K562 (cell line): ENCODE measurements around the gene LRRC3. TPM values are rescaled to one million over a fixed set of nuclear protein-coding genes. Genes with fewer than 3 reads are reported as not detected.

ENCODE experiments used
- SRSF3 ChIP-seq: fragments of 200-400 bp; formaldehyde crosslinking; IDR thresholded peaks from 2 replicates; pipeline ENCODE4 v1.6.1; 2016; ENCODE audit warnings: mild to moderate bottlenecking, low read length, moderate library complexity; ENCODE audit not compliant: insufficient read depth
- UBTF ChIP-seq, 2 experiments: IDR thresholded peaks; 2 replicates each; pipeline ENCODE4 v1.6.1; 2012; ENCODE audit warnings: improper control_type of control experiment in 2 of 2, low read depth in 2 of 2, low read length in 2 of 2, borderline replicate concordance in 1 of 2
- ZNF282 ChIP-seq: sonication (generic); formaldehyde crosslinking; IDR thresholded peaks from 2 replicates; pipeline ENCODE4 v1.8.1; 2023; ENCODE audit warnings: missing genetic modification reagents
- polyA plus RNA-seq, 8 experiments: library from polyadenylated mRNA; depleted of rRNA in 4 of 8; stranded (reverse) in 5 of 8; unstranded in 3 of 8; fragments of >200 nt; fragmentation: Nextera tagmentation in 2 of 8; fragmentation: Illumina TruSeq in 1 of 8; extraction: Ambion mirVana in 2 of 8; extraction: Trizol in 1 of 8; gene quantifications; 2 replicates each; pipeline versions ENCODE4 v1.2.1 to v1.2.3, GENCODE V29; 2011 to 2014; ENCODE audit warnings: inconsistent platforms in 1 of 8, missing spikeins in 1 of 8
- total RNA-seq, 7 experiments: library from RNA; depleted of rRNA in 6 of 7; stranded (reverse); fragments of >200 nt in 6 of 7; fragmentation: Illumina TruSeq in 2 of 7; extraction: Trizol in 2 of 7; gene quantifications; 2 replicates each; pipeline versions ENCODE4 v1.2.1 to v1.2.3, GENCODE V29; 2011 to 2021; ENCODE audit warnings: low replicate concordance in 1 of 7
- TF ChIP-seq, protein P1 (sequence below): fragments of 450-650 bp; IDR thresholded peaks from 2 replicates; pipeline ENCODE4 v1.6.1; 2016; ENCODE audit warnings: mild to moderate bottlenecking, moderate library complexity
- TF ChIP-seq, protein P2 (sequence below): fragments of 450-650 bp; formaldehyde crosslinking; IDR thresholded peaks from 2 replicates; pipeline ENCODE4 v1.4.0; 2020; ENCODE audit warnings: mild to moderate bottlenecking, moderate library complexity
- TF ChIP-seq, protein P3 (sequence below): fragments of 250-450 bp; sonication (Bioruptor Pico); IDR thresholded peaks from 2 replicates; pipeline ENCODE4 v1.4.0; 2020; ENCODE audit warnings: mild to moderate bottlenecking, moderate library complexity
- TF ChIP-seq, protein P4 (sequence below): fragments of 450-650 bp; IDR thresholded peaks from 2 replicates; pipeline ENCODE4 v1.6.1; 2017; ENCODE audit warnings: antibody characterized with exemption

LRRC3 gene
- total and polyA plus RNA-seq, 9 of the 15 experiments (the other 6 are each of a cell fraction or from before 2014, with no cell fraction given): 0.04 TPM; not detected in 7

- TF ChIP-seq, protein P1, sequence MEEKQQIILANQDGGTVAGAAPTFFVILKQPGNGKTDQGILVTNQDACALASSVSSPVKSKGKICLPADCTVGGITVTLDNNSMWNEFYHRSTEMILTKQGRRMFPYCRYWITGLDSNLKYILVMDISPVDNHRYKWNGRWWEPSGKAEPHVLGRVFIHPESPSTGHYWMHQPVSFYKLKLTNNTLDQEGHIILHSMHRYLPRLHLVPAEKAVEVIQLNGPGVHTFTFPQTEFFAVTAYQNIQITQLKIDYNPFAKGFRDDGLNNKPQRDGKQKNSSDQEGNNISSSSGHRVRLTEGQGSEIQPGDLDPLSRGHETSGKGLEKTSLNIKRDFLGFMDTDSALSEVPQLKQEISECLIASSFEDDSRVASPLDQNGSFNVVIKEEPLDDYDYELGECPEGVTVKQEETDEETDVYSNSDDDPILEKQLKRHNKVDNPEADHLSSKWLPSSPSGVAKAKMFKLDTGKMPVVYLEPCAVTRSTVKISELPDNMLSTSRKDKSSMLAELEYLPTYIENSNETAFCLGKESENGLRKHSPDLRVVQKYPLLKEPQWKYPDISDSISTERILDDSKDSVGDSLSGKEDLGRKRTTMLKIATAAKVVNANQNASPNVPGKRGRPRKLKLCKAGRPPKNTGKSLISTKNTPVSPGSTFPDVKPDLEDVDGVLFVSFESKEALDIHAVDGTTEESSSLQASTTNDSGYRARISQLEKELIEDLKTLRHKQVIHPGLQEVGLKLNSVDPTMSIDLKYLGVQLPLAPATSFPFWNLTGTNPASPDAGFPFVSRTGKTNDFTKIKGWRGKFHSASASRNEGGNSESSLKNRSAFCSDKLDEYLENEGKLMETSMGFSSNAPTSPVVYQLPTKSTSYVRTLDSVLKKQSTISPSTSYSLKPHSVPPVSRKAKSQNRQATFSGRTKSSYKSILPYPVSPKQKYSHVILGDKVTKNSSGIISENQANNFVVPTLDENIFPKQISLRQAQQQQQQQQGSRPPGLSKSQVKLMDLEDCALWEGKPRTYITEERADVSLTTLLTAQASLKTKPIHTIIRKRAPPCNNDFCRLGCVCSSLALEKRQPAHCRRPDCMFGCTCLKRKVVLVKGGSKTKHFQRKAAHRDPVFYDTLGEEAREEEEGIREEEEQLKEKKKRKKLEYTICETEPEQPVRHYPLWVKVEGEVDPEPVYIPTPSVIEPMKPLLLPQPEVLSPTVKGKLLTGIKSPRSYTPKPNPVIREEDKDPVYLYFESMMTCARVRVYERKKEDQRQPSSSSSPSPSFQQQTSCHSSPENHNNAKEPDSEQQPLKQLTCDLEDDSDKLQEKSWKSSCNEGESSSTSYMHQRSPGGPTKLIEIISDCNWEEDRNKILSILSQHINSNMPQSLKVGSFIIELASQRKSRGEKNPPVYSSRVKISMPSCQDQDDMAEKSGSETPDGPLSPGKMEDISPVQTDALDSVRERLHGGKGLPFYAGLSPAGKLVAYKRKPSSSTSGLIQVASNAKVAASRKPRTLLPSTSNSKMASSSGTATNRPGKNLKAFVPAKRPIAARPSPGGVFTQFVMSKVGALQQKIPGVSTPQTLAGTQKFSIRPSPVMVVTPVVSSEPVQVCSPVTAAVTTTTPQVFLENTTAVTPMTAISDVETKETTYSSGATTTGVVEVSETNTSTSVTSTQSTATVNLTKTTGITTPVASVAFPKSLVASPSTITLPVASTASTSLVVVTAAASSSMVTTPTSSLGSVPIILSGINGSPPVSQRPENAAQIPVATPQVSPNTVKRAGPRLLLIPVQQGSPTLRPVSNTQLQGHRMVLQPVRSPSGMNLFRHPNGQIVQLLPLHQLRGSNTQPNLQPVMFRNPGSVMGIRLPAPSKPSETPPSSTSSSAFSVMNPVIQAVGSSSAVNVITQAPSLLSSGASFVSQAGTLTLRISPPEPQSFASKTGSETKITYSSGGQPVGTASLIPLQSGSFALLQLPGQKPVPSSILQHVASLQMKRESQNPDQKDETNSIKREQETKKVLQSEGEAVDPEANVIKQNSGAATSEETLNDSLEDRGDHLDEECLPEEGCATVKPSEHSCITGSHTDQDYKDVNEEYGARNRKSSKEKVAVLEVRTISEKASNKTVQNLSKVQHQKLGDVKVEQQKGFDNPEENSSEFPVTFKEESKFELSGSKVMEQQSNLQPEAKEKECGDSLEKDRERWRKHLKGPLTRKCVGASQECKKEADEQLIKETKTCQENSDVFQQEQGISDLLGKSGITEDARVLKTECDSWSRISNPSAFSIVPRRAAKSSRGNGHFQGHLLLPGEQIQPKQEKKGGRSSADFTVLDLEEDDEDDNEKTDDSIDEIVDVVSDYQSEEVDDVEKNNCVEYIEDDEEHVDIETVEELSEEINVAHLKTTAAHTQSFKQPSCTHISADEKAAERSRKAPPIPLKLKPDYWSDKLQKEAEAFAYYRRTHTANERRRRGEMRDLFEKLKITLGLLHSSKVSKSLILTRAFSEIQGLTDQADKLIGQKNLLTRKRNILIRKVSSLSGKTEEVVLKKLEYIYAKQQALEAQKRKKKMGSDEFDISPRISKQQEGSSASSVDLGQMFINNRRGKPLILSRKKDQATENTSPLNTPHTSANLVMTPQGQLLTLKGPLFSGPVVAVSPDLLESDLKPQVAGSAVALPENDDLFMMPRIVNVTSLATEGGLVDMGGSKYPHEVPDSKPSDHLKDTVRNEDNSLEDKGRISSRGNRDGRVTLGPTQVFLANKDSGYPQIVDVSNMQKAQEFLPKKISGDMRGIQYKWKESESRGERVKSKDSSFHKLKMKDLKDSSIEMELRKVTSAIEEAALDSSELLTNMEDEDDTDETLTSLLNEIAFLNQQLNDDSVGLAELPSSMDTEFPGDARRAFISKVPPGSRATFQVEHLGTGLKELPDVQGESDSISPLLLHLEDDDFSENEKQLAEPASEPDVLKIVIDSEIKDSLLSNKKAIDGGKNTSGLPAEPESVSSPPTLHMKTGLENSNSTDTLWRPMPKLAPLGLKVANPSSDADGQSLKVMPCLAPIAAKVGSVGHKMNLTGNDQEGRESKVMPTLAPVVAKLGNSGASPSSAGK: peak; percentile 70
- 0 out of 4 replicates have a peak, but pooled peaks of 1 of the 2 experiments have one; percentile 49 for TF ChIP-seq UBTF (IDR thresholded peaks at IDR 0.05; ENCODE audit: borderline replicate concordance in 1 of 2, low read depth in 2 of 2, low read length in 2 of 2)
- TF ChIP-seq ZNF282 (CRISPR knock-in tag): no peak
- TF ChIP-seq, protein P2, sequence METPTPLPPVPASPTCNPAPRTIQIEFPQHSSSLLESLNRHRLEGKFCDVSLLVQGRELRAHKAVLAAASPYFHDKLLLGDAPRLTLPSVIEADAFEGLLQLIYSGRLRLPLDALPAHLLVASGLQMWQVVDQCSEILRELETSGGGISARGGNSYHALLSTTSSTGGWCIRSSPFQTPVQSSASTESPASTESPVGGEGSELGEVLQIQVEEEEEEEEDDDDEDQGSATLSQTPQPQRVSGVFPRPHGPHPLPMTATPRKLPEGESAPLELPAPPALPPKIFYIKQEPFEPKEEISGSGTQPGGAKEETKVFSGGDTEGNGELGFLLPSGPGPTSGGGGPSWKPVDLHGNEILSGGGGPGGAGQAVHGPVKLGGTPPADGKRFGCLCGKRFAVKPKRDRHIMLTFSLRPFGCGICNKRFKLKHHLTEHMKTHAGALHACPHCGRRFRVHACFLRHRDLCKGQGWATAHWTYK (CRISPR knock-in tag): peak; percentile 56; the same call in 1 of the 2 replicates
- TF ChIP-seq SRSF3: no peak
- TF ChIP-seq, protein P3, sequence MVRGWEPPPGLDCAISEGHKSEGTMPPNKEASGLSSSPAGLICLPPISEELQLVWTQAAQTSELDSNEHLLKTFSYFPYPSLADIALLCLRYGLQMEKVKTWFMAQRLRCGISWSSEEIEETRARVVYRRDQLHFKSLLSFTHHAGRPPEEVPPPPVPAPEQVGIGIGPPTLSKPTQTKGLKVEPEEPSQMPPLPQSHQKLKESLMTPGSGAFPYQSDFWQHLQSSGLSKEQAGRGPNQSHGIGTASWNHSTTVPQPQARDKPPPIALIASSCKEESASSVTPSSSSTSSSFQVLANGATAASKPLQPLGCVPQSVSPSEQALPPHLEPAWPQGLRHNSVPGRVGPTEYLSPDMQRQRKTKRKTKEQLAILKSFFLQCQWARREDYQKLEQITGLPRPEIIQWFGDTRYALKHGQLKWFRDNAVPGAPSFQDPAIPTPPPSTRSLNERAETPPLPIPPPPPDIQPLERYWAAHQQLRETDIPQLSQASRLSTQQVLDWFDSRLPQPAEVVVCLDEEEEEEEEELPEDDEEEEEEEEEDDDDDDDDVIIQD (CRISPR knock-in tag): no peak
- TF ChIP-seq, protein P4, sequence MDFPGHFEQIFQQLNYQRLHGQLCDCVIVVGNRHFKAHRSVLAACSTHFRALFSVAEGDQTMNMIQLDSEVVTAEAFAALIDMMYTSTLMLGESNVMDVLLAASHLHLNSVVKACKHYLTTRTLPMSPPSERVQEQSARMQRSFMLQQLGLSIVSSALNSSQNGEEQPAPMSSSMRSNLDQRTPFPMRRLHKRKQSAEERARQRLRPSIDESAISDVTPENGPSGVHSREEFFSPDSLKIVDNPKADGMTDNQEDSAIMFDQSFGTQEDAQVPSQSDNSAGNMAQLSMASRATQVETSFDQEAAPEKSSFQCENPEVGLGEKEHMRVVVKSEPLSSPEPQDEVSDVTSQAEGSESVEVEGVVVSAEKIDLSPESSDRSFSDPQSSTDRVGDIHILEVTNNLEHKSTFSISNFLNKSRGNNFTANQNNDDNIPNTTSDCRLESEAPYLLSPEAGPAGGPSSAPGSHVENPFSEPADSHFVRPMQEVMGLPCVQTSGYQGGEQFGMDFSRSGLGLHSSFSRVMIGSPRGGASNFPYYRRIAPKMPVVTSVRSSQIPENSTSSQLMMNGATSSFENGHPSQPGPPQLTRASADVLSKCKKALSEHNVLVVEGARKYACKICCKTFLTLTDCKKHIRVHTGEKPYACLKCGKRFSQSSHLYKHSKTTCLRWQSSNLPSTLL: peak; percentile 97
Measured at GRCh38 chr21:44485254-44485793, 30.0 kb downstream of the LRRC3 start (continued).
